Measurements from ENCODE around the gene PRDM16.

PRDM16 gene

DNA sequence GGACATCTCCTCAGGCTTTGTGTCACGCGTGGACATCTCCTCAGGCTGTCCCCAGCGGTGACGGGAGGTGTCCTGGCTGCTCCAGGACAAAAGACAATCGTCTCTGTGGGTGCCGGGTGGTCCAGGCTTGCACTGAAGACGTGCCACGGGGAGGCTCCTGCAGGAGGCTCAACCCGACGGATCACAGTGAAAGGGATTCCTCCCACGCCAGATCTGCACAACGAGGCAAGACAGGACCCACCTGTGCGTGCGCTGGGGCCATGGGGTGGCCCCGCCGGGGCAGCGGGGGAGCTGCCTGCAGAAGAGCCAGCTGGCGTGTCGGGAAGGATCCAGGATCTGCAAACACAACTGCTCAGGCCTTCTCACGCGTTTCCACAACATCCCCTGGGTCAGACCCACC lies 366.7 kb downstream of the PRDM16 start:
- no peak overlapping the region for H3K4me3 ChIP-seq (ENCODE audit: low read depth, low read length)
- DNase-seq (ENCODE audit: low read depth): no peak

GRCh38 chr1:3436451-3436850 lies 367.4 kb downstream of the PRDM16 start:
- TF ChIP-seq, protein P1, sequence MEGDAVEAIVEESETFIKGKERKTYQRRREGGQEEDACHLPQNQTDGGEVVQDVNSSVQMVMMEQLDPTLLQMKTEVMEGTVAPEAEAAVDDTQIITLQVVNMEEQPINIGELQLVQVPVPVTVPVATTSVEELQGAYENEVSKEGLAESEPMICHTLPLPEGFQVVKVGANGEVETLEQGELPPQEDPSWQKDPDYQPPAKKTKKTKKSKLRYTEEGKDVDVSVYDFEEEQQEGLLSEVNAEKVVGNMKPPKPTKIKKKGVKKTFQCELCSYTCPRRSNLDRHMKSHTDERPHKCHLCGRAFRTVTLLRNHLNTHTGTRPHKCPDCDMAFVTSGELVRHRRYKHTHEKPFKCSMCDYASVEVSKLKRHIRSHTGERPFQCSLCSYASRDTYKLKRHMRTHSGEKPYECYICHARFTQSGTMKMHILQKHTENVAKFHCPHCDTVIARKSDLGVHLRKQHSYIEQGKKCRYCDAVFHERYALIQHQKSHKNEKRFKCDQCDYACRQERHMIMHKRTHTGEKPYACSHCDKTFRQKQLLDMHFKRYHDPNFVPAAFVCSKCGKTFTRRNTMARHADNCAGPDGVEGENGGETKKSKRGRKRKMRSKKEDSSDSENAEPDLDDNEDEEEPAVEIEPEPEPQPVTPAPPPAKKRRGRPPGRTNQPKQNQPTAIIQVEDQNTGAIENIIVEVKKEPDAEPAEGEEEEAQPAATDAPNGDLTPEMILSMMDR (IDR thresholded peaks at IDR 0.05; ENCODE audit: low read depth, low read length): no peak
- TF ChIP-seq MYC (IDR thresholded peaks at IDR 0.05; ENCODE audit: low read depth, low read length): no peak
- TF ChIP-seq POLR2A (IDR thresholded peaks at IDR 0.05; ENCODE audit: extremely low read depth, insufficient read length): no peak
- TF ChIP-seq, protein P2, sequence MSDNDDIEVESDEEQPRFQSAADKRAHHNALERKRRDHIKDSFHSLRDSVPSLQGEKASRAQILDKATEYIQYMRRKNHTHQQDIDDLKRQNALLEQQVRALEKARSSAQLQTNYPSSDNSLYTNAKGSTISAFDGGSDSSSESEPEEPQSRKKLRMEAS (IDR thresholded peaks at IDR 0.05; ENCODE audit: low read depth, low read length): no peak

More for the DNA sequence above, 366.7 kb downstream of the PRDM16 start:
- TF ChIP-seq MYC (IDR thresholded peaks at IDR 0.05; ENCODE audit: low read depth, low read length) (no peak), POLR2A (IDR thresholded peaks at IDR 0.05; ENCODE audit: extremely low read depth, insufficient read length) (no peak)
- TF ChIP-seq, protein P1 (IDR thresholded peaks at IDR 0.05; ENCODE audit: low read depth, low read length): no peak
- TF ChIP-seq, protein P2 (IDR thresholded peaks at IDR 0.05; ENCODE audit: low read depth, low read length): no peak

GRCh38 chr1:3436901-3437300 lies 367.9 kb downstream of the PRDM16 start:
- H3K4me3 ChIP-seq (ENCODE audit: low read depth, low read length): no peak overlapping the region
- DNase-seq (ENCODE audit: low read depth): no peak
- TF ChIP-seq, protein P2 (IDR thresholded peaks at IDR 0.05; ENCODE audit: low read depth, low read length): no peak
- no peak for TF ChIP-seq POLR2A (IDR thresholded peaks at IDR 0.05; ENCODE audit: extremely low read depth, insufficient read length)
- no peak for TF ChIP-seq MYC (IDR thresholded peaks at IDR 0.05; ENCODE audit: low read depth, low read length)
- TF ChIP-seq, protein P1 (IDR thresholded peaks at IDR 0.05; ENCODE audit: low read depth, low read length): no peak

More at GRCh38 chr1:3436451-3436850, 367.4 kb downstream of the PRDM16 start:
- no peak overlapping the region for H3K4me3 ChIP-seq (ENCODE audit: low read depth, low read length)
- no peak for DNase-seq (ENCODE audit: low read depth)

DNA sequence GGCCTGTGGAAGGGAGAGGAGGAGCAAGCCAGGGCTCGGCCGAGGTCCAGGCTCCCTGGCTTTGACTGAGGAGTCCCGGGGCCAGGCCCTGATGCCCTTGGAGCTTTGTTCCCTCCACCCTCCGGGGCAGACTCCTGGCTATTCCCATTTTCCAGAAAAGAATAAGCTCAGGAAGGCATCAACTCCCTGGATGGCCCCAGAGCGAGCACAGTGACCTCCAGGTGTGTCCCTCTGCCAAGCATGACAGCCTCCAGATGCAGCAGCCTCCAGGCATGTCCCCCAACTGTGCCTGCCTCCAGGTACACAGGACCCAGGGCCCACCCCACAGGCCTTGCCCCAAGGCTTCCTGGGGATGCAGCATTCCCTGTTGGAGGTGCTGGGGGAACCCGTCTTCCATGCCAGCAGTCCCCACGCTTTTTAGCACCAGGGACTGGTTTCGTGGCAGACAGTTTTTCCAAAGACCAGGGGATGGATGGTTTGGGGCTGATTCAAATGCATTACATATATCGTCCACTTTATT lies 369.7 kb downstream of the PRDM16 start:
- TF ChIP-seq, protein P2 (IDR thresholded peaks at IDR 0.05; ENCODE audit: low read depth, low read length): no peak
- TF ChIP-seq MYC (IDR thresholded peaks at IDR 0.05; ENCODE audit: low read depth, low read length): no peak
- TF ChIP-seq, protein P1 (IDR thresholded peaks at IDR 0.05; ENCODE audit: low read depth, low read length): no peak
- TF ChIP-seq POLR2A (IDR thresholded peaks at IDR 0.05; ENCODE audit: extremely low read depth, insufficient read length): no peak
- no peak for DNase-seq (ENCODE audit: low read depth)
- no peak overlapping the region for H3K4me3 ChIP-seq (ENCODE audit: low read depth, low read length)

- TF ChIP-seq, protein P1 (IDR thresholded peaks at IDR 0.05; ENCODE audit: low read depth, low read length): no peak
- TF ChIP-seq, protein P2 (IDR thresholded peaks at IDR 0.05; ENCODE audit: low read depth, low read length): no peak
- TF ChIP-seq POLR2A (IDR thresholded peaks at IDR 0.05; ENCODE audit: extremely low read depth, insufficient read length): no peak
- TF ChIP-seq MYC (IDR thresholded peaks at IDR 0.05; ENCODE audit: low read depth, low read length): no peak
- DNase-seq (ENCODE audit: low read depth): no peak
- no peak overlapping the region for H3K4me3 ChIP-seq (ENCODE audit: low read depth, low read length)
These were observed 370.6 kb downstream of the PRDM16 start for GRCh38 chr1:3439346-3440299.
